Upper lobe of left lung (tissue), 6 donors: ENCODE data around the gene RPA1. TPM values are rescaled to one million over a fixed set of nuclear protein-coding genes. Genes with fewer than 3 reads are reported as not detected.
"Not testable (repeated sequence)": the region's sequence is repeated elsewhere in the genome, so short reads cannot be mapped to it uniquely, and the experiment has no call there.

Source experiments
- ATAC-seq, 2 donors: fragments of 200-7000 bp; cut with Tn5 transposase; one replicate each; pipeline ENCODE4 v1.9.1; 2022; ENCODE audit warnings: mild to moderate bottlenecking in 2 of 2, moderate library complexity in 2 of 2; ENCODE audit not compliant: low FRiP score in 2 of 2
- DNase-seq, 2 donors: peaks; one replicate each; pipeline ENCODE4 v3.0.0-alpha.2; 2019 to 2020
- H3K27ac ChIP-seq, 4 donors: fragments of 200-600 bp; sonication (generic); one replicate each; pipeline ENCODE4 v1.5.1; 2016 to 2019
- H3K27me3 ChIP-seq, 4 donors: fragments of 200-600 bp; sonication (generic); one replicate each; pipeline ENCODE4 v1.5.1; 2017 to 2019
- H3K36me3 ChIP-seq, 4 donors: fragments of 200-600 bp; sonication (generic); one replicate each; pipeline ENCODE4 v1.5.1; 2016 to 2019
- H3K4me1 ChIP-seq, 4 donors: fragments of 200-600 bp; sonication (generic); one replicate each; pipeline ENCODE4 v1.5.1; 2018 to 2019
- H3K4me3 ChIP-seq, 4 donors: fragments of 200-600 bp; sonication (generic); one replicate each; pipeline ENCODE4 v1.5.1; 2017 to 2019; ENCODE audit warnings: mild to moderate bottlenecking in 2 of 4, moderate library complexity in 1 of 4
- H3K9me3 ChIP-seq, 4 donors: fragments of 200-600 bp; sonication (generic); one replicate each; pipeline ENCODE4 v1.5.1; 2018 to 2019
- EP300 ChIP-seq, 4 donors: sonication (generic); formaldehyde crosslinking; IDR thresholded peaks; one replicate each; pipeline ENCODE4 v1.5.1; 2017; ENCODE audit warnings: antibody characterized with exemption in 4 of 4, control low read depth in 2 of 4
- POLR2A ChIP-seq, 4 donors: fragments of 450-650 bp; IDR thresholded peaks; one replicate each; pipeline ENCODE4 v1.5.1; 2016 to 2017; ENCODE audit warnings: antibody characterized with exemption in 4 of 4, mild to moderate bottlenecking in 2 of 4
- POLR2AphosphoS5 ChIP-seq, 2 donors: sonication (generic); formaldehyde crosslinking; IDR thresholded peaks; one replicate each; pipeline ENCODE4 v1.5.1; 2017; ENCODE audit warnings: antibody characterized with exemption in 2 of 2
- WGBS, 2 donors: methylation state at CpG; one replicate each; pipeline ENCODE4 v1.1.5; 2017 to 2018; 5-methylcytosine and 5-hydroxymethylcytosine counted together
- total RNA-seq, 6 donors: library from RNA; depleted of rRNA in 4 of 6; stranded (reverse); fragments of >200 nt in 4 of 6; gene quantifications; one replicate each; pipeline versions ENCODE4 v1.1.0 to v1.2.1, GENCODE V29; 2016 to 2021
- TF ChIP-seq, protein P1 (sequence below), 6 experiments: fragments of 450-650 bp in 4 of 6; fragments of 200-600 bp in 2 of 6; sonication (generic) in 2 of 6; IDR thresholded peaks; one replicate each; pipeline ENCODE4 v1.5.1; 2016 to 2019; ENCODE audit warnings: antibody characterized with exemption in 6 of 6
- donor health status: DM: no; HTN: no; CAD: no; lungs with moderate emphysema.
- donor health status: DM: no; HTN: yes; CAD: no; lungs with severe emphysema.

The RPA1 gene
- total RNA-seq, 6 donors from 2014 or later, result 14.1 to 82.3 (median 24.8) TPM

DNA sequence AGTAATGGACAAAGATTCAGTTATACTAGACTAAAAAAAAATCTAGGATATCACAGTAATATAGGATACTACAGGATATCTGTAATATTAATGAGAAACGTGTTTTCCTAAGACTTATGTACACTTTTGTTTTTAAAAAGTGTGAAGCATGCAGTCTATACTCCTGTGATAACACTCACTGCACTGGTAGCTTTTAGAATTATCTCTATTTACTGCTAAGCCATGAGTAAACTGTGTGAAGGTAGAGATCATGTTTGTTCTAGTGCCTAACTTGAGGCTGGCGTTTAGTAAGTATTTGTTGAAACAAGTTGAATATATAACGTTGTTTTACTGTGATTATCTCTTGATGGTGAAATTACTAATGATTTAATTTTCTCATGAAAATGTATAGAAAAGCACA, 23.9 kb downstream of the RPA1 start:
- H3K36me3 ChIP-seq, result peaks cover 4 to 59% (median 23%) of the 10 kb centered on the region in 4 donors
- ATAC-seq, result no peak
- 81 to 83% methylated on average over 3 of the region's 3 CpGs for WGBS, 2 donors

DNA sequence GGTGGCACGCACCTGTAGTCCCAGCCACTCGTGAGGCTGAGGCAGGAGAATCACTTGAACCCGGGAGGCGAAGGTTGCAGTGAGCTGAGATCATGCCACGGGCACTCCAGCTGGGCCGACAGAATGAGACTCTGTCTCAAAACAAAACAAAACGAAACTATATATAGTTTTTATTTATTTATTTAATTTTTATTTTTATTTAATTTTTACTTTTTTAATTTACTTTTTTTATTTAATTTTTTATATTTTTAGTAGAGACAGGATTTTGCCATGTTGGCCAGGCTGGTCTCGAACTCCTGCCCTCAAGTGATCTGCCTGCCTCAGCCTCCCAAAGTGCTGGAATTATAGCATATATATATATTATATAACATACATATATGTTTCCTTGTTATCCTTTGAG, 26.7 kb downstream of the RPA1 start:
- not testable (repeated sequence) for ATAC-seq, H3K9me3 ChIP-seq, H3K4me1 ChIP-seq, H3K27ac ChIP-seq, H3K27me3 ChIP-seq, H3K4me3 ChIP-seq, DNase-seq
- 96% methylated on average over 8 of the region's 8 CpGs for WGBS, 2 donors
- peaks cover 4 to 62% (median 35%) of the 10 kb centered on the region in 4 donors for H3K36me3 ChIP-seq

More for the DNA sequence above, 23.9 kb downstream of the RPA1 start:
- Histone ChIP-seq H3K27ac (no peak overlapping the region), H3K4me1 (no peaks in the 10 kb centered on the region), H3K27me3 (no peaks in the 10 kb centered on the region), H3K9me3 (no peaks in the 10 kb centered on the region), H3K4me3 (no peak overlapping the region)
- TF ChIP-seq EP300 (IDR thresholded peaks at IDR 0.05) (no peak), POLR2A (IDR thresholded peaks at IDR 0.05) (no peak), POLR2AphosphoS5 (IDR thresholded peaks at IDR 0.05) (no peak)
- TF ChIP-seq, protein P1, sequence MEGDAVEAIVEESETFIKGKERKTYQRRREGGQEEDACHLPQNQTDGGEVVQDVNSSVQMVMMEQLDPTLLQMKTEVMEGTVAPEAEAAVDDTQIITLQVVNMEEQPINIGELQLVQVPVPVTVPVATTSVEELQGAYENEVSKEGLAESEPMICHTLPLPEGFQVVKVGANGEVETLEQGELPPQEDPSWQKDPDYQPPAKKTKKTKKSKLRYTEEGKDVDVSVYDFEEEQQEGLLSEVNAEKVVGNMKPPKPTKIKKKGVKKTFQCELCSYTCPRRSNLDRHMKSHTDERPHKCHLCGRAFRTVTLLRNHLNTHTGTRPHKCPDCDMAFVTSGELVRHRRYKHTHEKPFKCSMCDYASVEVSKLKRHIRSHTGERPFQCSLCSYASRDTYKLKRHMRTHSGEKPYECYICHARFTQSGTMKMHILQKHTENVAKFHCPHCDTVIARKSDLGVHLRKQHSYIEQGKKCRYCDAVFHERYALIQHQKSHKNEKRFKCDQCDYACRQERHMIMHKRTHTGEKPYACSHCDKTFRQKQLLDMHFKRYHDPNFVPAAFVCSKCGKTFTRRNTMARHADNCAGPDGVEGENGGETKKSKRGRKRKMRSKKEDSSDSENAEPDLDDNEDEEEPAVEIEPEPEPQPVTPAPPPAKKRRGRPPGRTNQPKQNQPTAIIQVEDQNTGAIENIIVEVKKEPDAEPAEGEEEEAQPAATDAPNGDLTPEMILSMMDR (IDR thresholded peaks at IDR 0.05), result no peak
- DNase-seq, result no peak

DNA sequence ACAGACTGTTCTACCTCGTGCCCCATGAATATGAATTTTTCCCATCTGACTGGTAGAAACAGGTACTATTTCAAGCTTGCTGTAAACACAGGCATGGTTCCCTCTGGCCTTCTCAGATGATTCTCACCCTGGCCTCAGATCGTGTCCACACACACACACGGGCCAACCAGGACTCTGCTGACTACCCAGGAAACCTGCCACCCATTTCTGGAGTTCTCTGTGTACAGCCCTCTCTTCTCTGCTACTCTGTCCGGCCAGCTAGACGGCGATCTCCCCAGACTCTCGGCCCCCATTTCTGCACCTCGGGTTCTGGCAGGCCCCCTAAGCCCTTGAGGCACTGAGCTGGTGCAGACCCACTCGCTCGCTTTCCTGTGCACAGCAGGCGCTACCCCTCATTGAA, 31.2 kb downstream of the RPA1 start:
- Histone ChIP-seq H3K27me3 (no peaks in the 10 kb centered on the region), H3K36me3 (peaks cover 0 to 30% (median 18%) of the 10 kb centered on the region in 4 donors), H3K9me3 (no peaks in the 10 kb centered on the region), H3K27ac (no peak overlapping the region), H3K4me1 (no peaks in the 10 kb centered on the region), H3K4me3 (no peak overlapping the region)
- DNase-seq, result peak in 1 of 2 donors; percentile 18
- ATAC-seq, result no peak
- 87 to 94% methylated on average over 11 of the region's 11 CpGs for WGBS, 2 donors
- no peak for TF ChIP-seq POLR2A (IDR thresholded peaks at IDR 0.05)
- TF ChIP-seq, protein P1 (IDR thresholded peaks at IDR 0.05), result no peak

DNA sequence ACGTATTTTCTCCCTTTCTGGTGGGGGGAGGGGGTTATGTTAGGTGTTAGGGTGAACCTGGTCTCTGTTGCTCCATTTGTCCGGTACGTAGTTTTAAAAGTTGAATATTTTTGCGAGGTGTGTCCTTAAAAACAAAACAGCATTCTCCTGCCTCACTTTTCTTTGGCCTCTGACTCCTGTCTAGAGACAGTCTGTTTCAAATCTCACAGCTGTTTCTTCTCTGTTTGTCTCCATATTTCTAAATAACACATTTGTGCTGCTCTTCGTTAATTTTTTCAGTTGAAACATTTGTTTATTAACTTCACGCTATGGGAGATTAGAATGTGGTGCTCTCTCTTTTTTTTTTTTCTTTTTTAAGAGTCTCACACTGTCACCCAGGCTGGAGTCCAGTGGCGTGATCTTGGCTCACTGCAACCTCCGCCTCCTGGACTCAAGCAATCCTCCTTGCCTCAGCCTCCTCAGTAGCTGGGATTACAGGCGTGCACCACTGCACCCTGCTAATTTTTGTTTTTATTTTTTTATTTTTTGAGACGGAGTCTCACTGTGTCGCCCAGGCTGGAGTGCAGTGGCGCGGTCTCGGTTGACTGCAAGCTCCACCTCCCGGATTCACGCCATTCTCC, 31.7 kb downstream of the RPA1 start:
- TF ChIP-seq, protein P1 (IDR thresholded peaks at IDR 0.05), result no peak
- TF ChIP-seq POLR2AphosphoS5 (IDR thresholded peaks at IDR 0.05) (no peak), EP300 (IDR thresholded peaks at IDR 0.05) (no peak), POLR2A (IDR thresholded peaks at IDR 0.05) (no peak)
- no peak for DNase-seq
- Histone ChIP-seq H3K27ac (no peak overlapping the region), H3K27me3 (no peaks in the 10 kb centered on the region), H3K36me3 (peaks cover 0 to 30% (median 19%) of the 10 kb centered on the region in 4 donors), H3K9me3 (no peaks in the 10 kb centered on the region), H3K4me1 (no peaks in the 10 kb centered on the region), H3K4me3 (no peak overlapping the region)
- ATAC-seq, result no peak
- 91 to 92% methylated on average over 15 to 16 of the region's 16 CpGs for WGBS, 2 donors

DNA sequence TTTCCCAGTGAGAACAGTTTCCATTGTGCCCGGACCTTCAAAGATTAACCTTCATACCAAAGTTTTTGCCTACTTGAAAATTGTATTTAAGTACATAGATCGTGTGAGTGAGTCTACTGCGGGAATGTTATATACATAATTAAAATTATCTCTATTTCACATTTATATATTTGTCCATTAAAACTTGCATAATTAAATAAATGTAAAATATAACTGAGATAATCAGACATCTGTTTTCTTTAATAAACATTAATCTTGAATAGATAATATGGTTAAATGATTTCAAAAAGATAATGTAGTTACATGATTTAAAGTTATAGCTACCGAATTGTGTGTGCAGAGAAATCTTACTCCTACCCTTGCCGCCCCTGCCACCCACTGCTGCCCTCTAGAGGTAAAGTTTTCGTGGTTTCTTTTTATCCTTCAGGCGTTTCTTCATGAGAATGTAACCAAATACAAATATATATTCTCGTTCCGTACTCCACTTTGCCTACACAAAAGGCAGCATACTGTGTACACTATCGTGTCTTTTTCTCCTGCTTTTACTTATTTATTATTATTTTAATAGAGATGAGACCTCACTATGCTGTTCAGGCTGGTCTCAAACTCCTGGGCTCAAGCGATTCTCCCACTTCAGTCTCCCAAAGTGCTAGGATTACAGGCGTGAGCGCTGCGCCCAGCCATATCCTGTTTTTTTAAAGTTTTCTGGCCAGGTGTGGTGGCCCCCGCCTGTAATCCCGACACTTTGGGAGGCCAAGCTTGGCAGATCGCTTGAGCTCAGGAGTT, 35.6 kb downstream of the RPA1 start:
- WGBS, 2 donors, result 54 to 60% methylated on average over 15 to 17 of the region's 17 CpGs
- peak in 1 of 2 donors; percentile 57 for ATAC-seq

More for the DNA sequence above, 35.6 kb downstream of the RPA1 start:
- Histone ChIP-seq H3K4me3 (no peak overlapping the region), H3K4me1 (no peaks in the 10 kb centered on the region), H3K27me3 (no peaks in the 10 kb centered on the region), H3K27ac (no peak overlapping the region), H3K36me3 (peaks cover 0 to 19% (median 5%) of the 10 kb centered on the region in 4 donors), H3K9me3 (no peaks in the 10 kb centered on the region)
- peak in 1 of 2 donors; percentile 46 for DNase-seq
- no peak for TF ChIP-seq POLR2A (IDR thresholded peaks at IDR 0.05)
- TF ChIP-seq, protein P1 (IDR thresholded peaks at IDR 0.05), result peak; percentile 31 to 57 (median 48)
